Sigmoid colon (tissue), 4 donors: ENCODE measurements around the gene MELTF.

ENCODE experiments used
- CTCF ChIP-seq, 4 experiments: fragments of 450-650 bp in 3 of 4; fragments of 200-600 bp in 1 of 4; IDR thresholded peaks; one replicate each; pipeline ENCODE4 v1.5.1; 2016 to 2019; ENCODE audit warnings: antibody characterized with exemption in 4 of 4, mild to moderate bottlenecking in 3 of 4, moderate library complexity in 2 of 4
- EP300 ChIP-seq, 4 donors: sonication (generic); formaldehyde crosslinking; IDR thresholded peaks; one replicate each; pipeline ENCODE4 v1.6.1; 2017; ENCODE audit warnings: antibody characterized with exemption in 4 of 4
- POLR2A ChIP-seq, 2 donors: fragments of 450-650 bp; IDR thresholded peaks; one replicate each; pipeline ENCODE4 v1.6.1; 2016; ENCODE audit warnings: antibody characterized with exemption in 2 of 2, mild to moderate bottlenecking in 2 of 2, moderate library complexity in 2 of 2
- POLR2AphosphoS5 ChIP-seq, 4 donors: sonication (generic); formaldehyde crosslinking; IDR thresholded peaks; one replicate each; pipeline ENCODE4 v1.6.1; 2017; ENCODE audit warnings: antibody characterized with exemption in 4 of 4

- TF ChIP-seq CTCF (IDR thresholded peaks at IDR 0.05) = no peak
- peak in 1 of 4 donors; percentile 13 for TF ChIP-seq POLR2AphosphoS5 (IDR thresholded peaks at IDR 0.05)
- TF ChIP-seq POLR2A (IDR thresholded peaks at IDR 0.05) = no peak
- TF ChIP-seq EP300 (IDR thresholded peaks at IDR 0.05) = no peak
Observed at GRCh38 chr3:196979545-196979944, 50.1 kb downstream of the MELTF start.
